OCI-LY1 (cell line): ENCODE data around the gene ZC3H6.

ENCODE experiments used
- H2AFZ ChIP-seq: fragments of 200-600 bp; sonication (generic), shearing (Covaris generic); 2 replicates; pipeline ENCODE4 v1.6.0; 2014; ENCODE audit warnings: antibody characterized with exemption, mild to moderate bottlenecking, low read length
- H3F3A ChIP-seq: fragments of 200-600 bp; sonication (generic), shearing (Covaris generic); 2 replicates; pipeline ENCODE4 v1.6.0; 2014; ENCODE audit warnings: mild to moderate bottlenecking, antibody characterized with exemption, low read length, moderate library complexity; ENCODE audit not compliant: insufficient read depth
- H3K27ac ChIP-seq: fragments of 200-600 bp; sonication (generic); 2 replicates; pipeline ENCODE4 v1.5.1; 2014; ENCODE audit warnings: low read length, mixed run types, mild to moderate bottlenecking, low read depth; ENCODE audit not compliant: poor library complexity, severe bottlenecking
- H3K27me3 ChIP-seq: fragments of 200-600 bp; sonication (generic); 2 replicates; pipeline ENCODE4 v1.6.0; 2014; ENCODE audit warnings: antibody characterized with exemption, mild to moderate bottlenecking, low read length, moderate library complexity; ENCODE audit not compliant: insufficient read depth
- H3K36me3 ChIP-seq: fragments of 200-600 bp; sonication (generic); 2 replicates; pipeline ENCODE4 v1.6.1; 2014; ENCODE audit warnings: mild to moderate bottlenecking, antibody characterized with exemption, low read length, moderate library complexity, mixed read lengths; ENCODE audit not compliant: insufficient read depth
- H3K4me1 ChIP-seq: fragments of 200-600 bp; sonication (generic); 2 replicates; pipeline ENCODE4 v1.5.1; 2014; ENCODE audit warnings: mild to moderate bottlenecking, low read length, moderate library complexity; ENCODE audit not compliant: insufficient read depth, severe bottlenecking
- H3K4me2 ChIP-seq: fragments of 200-600 bp; sonication (generic), shearing (Covaris generic); 2 replicates; pipeline ENCODE4 v1.6.1; 2014; ENCODE audit warnings: low read length
- H3K4me3 ChIP-seq: fragments of 200-600 bp; sonication (generic); 2 replicates; pipeline ENCODE4 v1.5.1; 2014; ENCODE audit warnings: low read length, low read depth, mild to moderate bottlenecking, mixed read lengths; ENCODE audit not compliant: poor library complexity, severe bottlenecking
- H3K79me2 ChIP-seq: fragments of 200-600 bp; shearing (Covaris generic); 2 replicates; pipeline ENCODE4 v1.6.1; 2016; ENCODE audit warnings: mixed run types, low read length, mixed read lengths; ENCODE audit not compliant: insufficient read depth
- H3K9ac ChIP-seq: fragments of 200-600 bp; sonication (generic), shearing (Covaris generic); 2 replicates; pipeline ENCODE4 v1.6.1; 2014; ENCODE audit warnings: mild to moderate bottlenecking, low read length, mixed read lengths
- H3K9me2 ChIP-seq: fragments of 200-600 bp; sonication (generic), shearing (Covaris generic); 2 replicates; pipeline ENCODE4 v1.6.1; 2014; ENCODE audit warnings: low read depth, mild to moderate bottlenecking, low read length, mixed read lengths
- H3K9me3 ChIP-seq: fragments of 200-600 bp; shearing (Covaris generic); 2 replicates; pipeline ENCODE4 v1.6.1; 2014; ENCODE audit warnings: low read length, mixed read lengths
- H4K20me1 ChIP-seq: fragments of 200-600 bp; sonication (generic), shearing (Covaris generic); 2 replicates; pipeline ENCODE4 v1.6.0; 2016; ENCODE audit warnings: mild to moderate bottlenecking, low read length; ENCODE audit not compliant: insufficient read depth
- CTCF ChIP-seq: fragments of 200-600 bp; sonication (generic), shearing (Covaris generic); IDR thresholded peaks from 2 replicates; pipeline ENCODE4 v1.5.1; 2017; ENCODE audit warnings: mild to moderate bottlenecking, antibody characterized with exemption, low read length, moderate library complexity, mixed read lengths
- EZH2 ChIP-seq: fragments of 200-600 bp; sonication (generic), shearing (Covaris generic); IDR thresholded peaks from 2 replicates; pipeline ENCODE4 v1.8.0; 2017; ENCODE audit warnings: borderline replicate concordance, mixed run types, mild to moderate bottlenecking, antibody characterized with exemption, low read length, moderate library complexity, mixed read lengths

Gene ZC3H6

DNA sequence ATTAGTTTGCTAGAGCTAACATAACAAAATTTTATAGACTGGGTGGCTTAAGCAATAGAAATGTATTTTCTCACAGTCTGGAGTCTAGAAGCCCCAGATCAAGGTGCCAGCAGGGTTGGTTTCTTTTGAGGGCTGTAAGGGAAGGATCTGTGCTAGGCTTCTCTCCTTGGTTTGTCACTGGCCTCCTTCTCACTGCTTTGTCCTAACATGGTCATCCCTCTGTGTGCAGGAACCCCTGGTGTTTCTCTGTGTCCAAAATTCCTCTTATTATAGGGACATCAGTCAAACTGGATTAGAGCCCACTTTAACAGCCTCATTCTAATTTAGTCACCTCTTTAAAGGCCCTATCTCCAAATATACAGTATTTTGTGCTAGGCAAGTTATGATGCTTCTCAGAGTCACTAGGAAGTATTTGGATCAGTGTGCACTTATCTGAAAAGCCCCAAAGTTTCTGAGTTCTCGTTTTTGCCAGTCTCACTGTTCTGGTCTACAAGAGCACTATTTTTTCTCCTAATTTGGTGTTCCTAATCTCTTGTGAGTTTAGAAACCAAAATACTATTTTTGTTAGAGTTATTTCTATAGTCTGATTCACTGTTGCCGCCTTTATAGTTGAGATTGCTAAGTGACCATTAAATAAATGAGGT, 29.0 kb downstream of the ZC3H6 start:
- Histone ChIP-seq H3K27ac (no peak overlapping the region), H3K4me1 (no peaks in the 10 kb centered on the region), H3K36me3 (peaks cover 9% of the 10 kb centered on the region), H3K4me3 (no peak overlapping the region), H3K4me2 (no peak overlapping the region), H3K9me3 (no peaks in the 10 kb centered on the region; the same call in 1 of the 2 replicates), H3K79me2 (no peaks in the 10 kb centered on the region), H4K20me1 (no peaks in the 10 kb centered on the region), H3K9ac (no peak overlapping the region), H2AFZ (no peak overlapping the region), H3K9me2 (no peaks in the 10 kb centered on the region), H3K27me3 (no peaks in the 10 kb centered on the region), H3F3A (no peaks in the 10 kb centered on the region)
- TF ChIP-seq CTCF (no peak), EZH2 (no peak)

DNA sequence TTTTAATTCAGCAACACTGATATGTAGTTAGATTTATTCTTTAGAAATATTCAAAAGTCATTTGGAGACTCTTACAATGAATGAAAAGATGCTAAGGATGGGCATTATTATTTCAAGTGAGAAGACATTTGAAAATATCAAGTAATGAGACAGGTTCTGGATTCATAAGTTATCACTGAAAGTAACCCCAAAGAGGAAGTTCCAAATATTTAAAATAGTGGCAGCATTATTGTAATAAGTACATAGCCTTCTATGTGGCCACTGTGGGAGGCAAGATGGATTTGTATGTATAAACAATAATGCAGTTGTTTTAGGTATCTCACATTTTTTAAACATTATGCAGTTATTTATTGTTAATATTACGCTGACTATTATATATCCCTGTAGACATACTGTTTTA, 29.7 kb downstream of the ZC3H6 start:
- no peaks in the 10 kb centered on the region for H3F3A ChIP-seq
- H2AFZ ChIP-seq, result no peak overlapping the region
- H3K9ac ChIP-seq, result no peak overlapping the region
- peaks cover 9% of the 10 kb centered on the region for H3K36me3 ChIP-seq
- TF ChIP-seq CTCF, result no peak
- H3K9me2 ChIP-seq, result no peaks in the 10 kb centered on the region
- no peak overlapping the region for H3K4me2 ChIP-seq
- H3K4me1 ChIP-seq, result no peaks in the 10 kb centered on the region
- no peaks in the 10 kb centered on the region for H3K27me3 ChIP-seq
- no peaks in the 10 kb centered on the region for H4K20me1 ChIP-seq
- no peak overlapping the region for H3K27ac ChIP-seq
- H3K4me3 ChIP-seq, result no peak overlapping the region
- H3K79me2 ChIP-seq, result no peaks in the 10 kb centered on the region
- no peaks in the 10 kb centered on the region for H3K9me3 ChIP-seq

GRCh38 chr2:112310906-112311305, 35.5 kb downstream of the ZC3H6 start:
- Histone ChIP-seq H3K79me2 (no peaks in the 10 kb centered on the region), H3K4me2 (no peak overlapping the region), H2AFZ (no peak overlapping the region), H3K36me3 (no peaks in the 10 kb centered on the region), H3K4me3 (no peak overlapping the region), H3K9me2 (no peaks in the 10 kb centered on the region), H3F3A (no peaks in the 10 kb centered on the region), H3K27me3 (no peaks in the 10 kb centered on the region), H3K9ac (no peak overlapping the region), H3K27ac (no peak overlapping the region), H3K4me1 (no peaks in the 10 kb centered on the region), H3K9me3 (no peaks in the 10 kb centered on the region), H4K20me1 (no peaks in the 10 kb centered on the region)
- TF ChIP-seq EZH2 (no peak), CTCF (no peak)
